GM19239 (cell line): ENCODE data around the gene ADAM12.

Source experiments
- DNase-seq: peaks from one replicate; pipeline ENCODE4 v3.0.0; 2011; ENCODE audit warnings: low spot score; ENCODE audit not compliant: insufficient read length
- FAIRE-seq: peaks from 2 replicates; lab custom pipeline; 2011; peaks lifted over from hg19 to GRCh38; lab: Jason Lieb, UNC

Gene ADAM12

GRCh38 chr10:126243306-126243705 is 145.0 kb downstream of the ADAM12 start:
- FAIRE-seq (no peak), DNase-seq (no peak)

GRCh38 chr10:126242397-126243260 is 145.6 kb downstream of the ADAM12 start:
- DNase-seq (no peak), FAIRE-seq (no peak)

- FAIRE-seq (no peak), DNase-seq (no peak)
These were observed 147.8 kb downstream of the ADAM12 start for GRCh38 chr10:126240483-126240882.

GRCh38 chr10:126239844-126240243 is 148.4 kb downstream of the ADAM12 start:
- FAIRE-seq = no peak

GRCh38 chr10:126235979-126236851 is 152.1 kb downstream of the ADAM12 start:
- DNase-seq (no peak), FAIRE-seq (no peak)

More at GRCh38 chr10:126239844-126240243, 148.4 kb downstream of the ADAM12 start:
- DNase-seq = no peak

GRCh38 chr10:126235091-126235978 is 152.9 kb downstream of the ADAM12 start:
- DNase-seq (no peak), FAIRE-seq (no peak)

GRCh38 chr10:126234630-126235029 is 153.6 kb downstream of the ADAM12 start:
- no peak for FAIRE-seq
- no peak for DNase-seq

- FAIRE-seq = no peak
- DNase-seq = no peak
These were observed 154.8 kb downstream of the ADAM12 start for GRCh38 chr10:126233182-126234148.

GRCh38 chr10:126230587-126230986 is 157.7 kb downstream of the ADAM12 start:
- no peak for DNase-seq
- no peak for FAIRE-seq

- DNase-seq (no peak), FAIRE-seq (no peak)
These were observed 158.6 kb downstream of the ADAM12 start for GRCh38 chr10:126229686-126230085.

GRCh38 chr10:126227762-126228134 is 160.5 kb downstream of the ADAM12 start:
- no peak for DNase-seq

GRCh38 chr10:126226988-126227761 is 161.1 kb downstream of the ADAM12 start:
- FAIRE-seq (no peak), DNase-seq (no peak)

More at GRCh38 chr10:126227762-126228134, 160.5 kb downstream of the ADAM12 start:
- FAIRE-seq = no peak

GRCh38 chr10:126226205-126226604 is 162.1 kb downstream of the ADAM12 start:
- FAIRE-seq (no peak), DNase-seq (no peak)

- no peak for DNase-seq
These were observed 162.6 kb downstream of the ADAM12 start for GRCh38 chr10:126225672-126226008.

GRCh38 chr10:126224967-126225671 is 163.2 kb downstream of the ADAM12 start:
- FAIRE-seq = no peak
- DNase-seq = no peak

More at GRCh38 chr10:126225672-126226008, 162.6 kb downstream of the ADAM12 start:
- no peak for FAIRE-seq

GRCh38 chr10:126223512-126224067 is 164.7 kb downstream of the ADAM12 start:
- FAIRE-seq = no peak
- DNase-seq = no peak

GRCh38 chr10:126222736-126223511 is 165.4 kb downstream of the ADAM12 start:
- FAIRE-seq = no peak
- no peak for DNase-seq
